Activated B cell treated with CpG ODN at 0.5 μM for 24 hours (primary cell): ENCODE measurements around the gene MYF5. TPM values are rescaled to one million over a fixed set of nuclear protein-coding genes. Genes with fewer than 3 reads are reported as not detected.

ENCODE experiments used
- ATAC-seq: fragments of 200-7000 bp; cut with Tn5 transposase; one replicate; pipeline ENCODE4 v1.10.0; 2021; ENCODE audit warnings: low read depth, mild to moderate bottlenecking, moderate library complexity
- CTCF ChIA-PET: fragments of 350-600 bp; sonication (Branson Sonifier 250); formaldehyde crosslinking; loops from one replicate; lab custom pipeline; 2021; ENCODE audit warnings: antibody characterized with exemption; lab: Charles Lee
- POLR2A ChIA-PET: fragments of 350-600 bp; sonication (Branson Sonifier 250); formaldehyde crosslinking; loops from one replicate; lab custom pipeline; 2021; ENCODE audit warnings: antibody characterized with exemption; lab: Charles Lee
- DNase-seq: peaks from one replicate; pipeline ENCODE4 v3.0.0; 2022
- H3K27ac Mint-ChIP-seq: one replicate; pipeline ENCODE4 v1.8.0; 2020; ENCODE audit warnings: mixed read lengths
- H3K27me3 Mint-ChIP-seq: one replicate; pipeline ENCODE4 v1.8.0; 2021; ENCODE audit warnings: mixed read lengths
- H3K36me3 Mint-ChIP-seq: one replicate; pipeline ENCODE4 v1.8.0; 2021; ENCODE audit warnings: low read depth, mixed read lengths
- H3K4me1 Mint-ChIP-seq: one replicate; pipeline ENCODE4 v1.8.0; 2021; ENCODE audit warnings: mixed read lengths
- H3K4me3 Mint-ChIP-seq: one replicate; pipeline ENCODE4 v1.8.0; 2020; ENCODE audit warnings: mild to moderate bottlenecking, mixed read lengths
- H3K9me3 Mint-ChIP-seq: one replicate; pipeline ENCODE4 v1.8.0; 2020; ENCODE audit warnings: mixed read lengths
- CTCF ChIP-seq: fragments of 200-600 bp; IDR thresholded peaks from one replicate; pipeline ENCODE4 v1.8.0; 2022; ENCODE audit warnings: antibody characterized with exemption, mild to moderate bottlenecking
- intact Hi-C: fragments of 100-400 bp; cut with micrococcal nuclease; formaldehyde crosslinking; loops from one replicate; pipeline ENCODE4 v1.15.1; 2024
- total RNA-seq: library from RNA; stranded (reverse); gene quantifications from 2 replicates; pipeline ENCODE4 v1.2.3, GENCODE V29; 2022

The MYF5 gene
- total RNA-seq, 1 donor from 2014 or later: not detected

- Mint-ChIP-seq H3K27ac (no peak overlapping the region), H3K36me3 (no peaks in the 10 kb centered on the region), H3K4me1 (no peaks in the 10 kb centered on the region), H3K4me3 (no peak overlapping the region), H3K9me3 (peaks cover 2% of the 10 kb centered on the region), H3K27me3 (no peaks in the 10 kb centered on the region)
- ChIA-PET CTCF (no interaction called here), POLR2A (no interaction called here)
- ATAC-seq: no peak
- intact Hi-C loops: no loop called here
- no peak for TF ChIP-seq CTCF
- no peak for DNase-seq
Observed at GRCh38 chr12:80700327-80700726, 16.4 kb upstream of the MYF5 start.

- no peak for ATAC-seq
- no peak overlapping the region for H3K4me3 Mint-ChIP-seq
Observed at GRCh38 chr12:80701388-80701787, 15.3 kb upstream of the MYF5 start.

GRCh38 chr12:80702889-80703805 lies 13.6 kb upstream of the MYF5 start:
- no peak for ATAC-seq
- CTCF ChIA-PET: no interaction called here
- Mint-ChIP-seq H3K9me3 (peaks cover 2% of the 10 kb centered on the region), H3K27ac (no peak overlapping the region), H3K27me3 (peaks cover 8% of the 10 kb centered on the region), H3K4me3 (no peak overlapping the region), H3K36me3 (no peaks in the 10 kb centered on the region), H3K4me1 (no peaks in the 10 kb centered on the region)
- no peak for DNase-seq
- no peak for TF ChIP-seq CTCF
- intact Hi-C loops: no loop called here
- POLR2A ChIA-PET: no interaction called here

More at GRCh38 chr12:80701388-80701787, 15.3 kb upstream of the MYF5 start:
- Mint-ChIP-seq H3K36me3 (no peaks in the 10 kb centered on the region), H3K27ac (no peak overlapping the region), H3K27me3 (no peaks in the 10 kb centered on the region), H3K9me3 (peaks cover 2% of the 10 kb centered on the region), H3K4me1 (no peaks in the 10 kb centered on the region)
- ChIA-PET POLR2A (no interaction called here), CTCF (no interaction called here)
- no peak for TF ChIP-seq CTCF
- intact Hi-C loops: no loop called here
- no peak for DNase-seq

- TF ChIP-seq CTCF: no peak
- no peaks in the 10 kb centered on the region for H3K36me3 Mint-ChIP-seq
- H3K9me3 Mint-ChIP-seq: no peaks in the 10 kb centered on the region
- ATAC-seq: no peak
- peaks cover 18% of the 10 kb centered on the region for H3K27me3 Mint-ChIP-seq
- peaks cover 4% of the 10 kb centered on the region for H3K4me1 Mint-ChIP-seq
- no peak overlapping the region for H3K27ac Mint-ChIP-seq
- no peak for DNase-seq
- intact Hi-C loops: no loop called here
- POLR2A ChIA-PET: no interaction called here
- H3K4me3 Mint-ChIP-seq: no peak overlapping the region
- CTCF ChIA-PET: no interaction called here
Observed at GRCh38 chr12:80704420-80704819, 12.3 kb upstream of the MYF5 start.

- Mint-ChIP-seq H3K4me1 (peaks cover 4% of the 10 kb centered on the region), H3K36me3 (no peaks in the 10 kb centered on the region), H3K4me3 (no peak within 1 kb of the TSS), H3K27me3 (peaks cover 25% of the 10 kb centered on the region), H3K27ac (no peak within 1 kb of the TSS), H3K9me3 (no peaks in the 10 kb centered on the region)
- POLR2A ChIA-PET: no interaction called here
- ATAC-seq (no peak), DNase-seq (no peak)
- TF ChIP-seq CTCF: no peak
- intact Hi-C loops: no loop called here
- CTCF ChIA-PET: no interaction called here
Observed at GRCh38 chr12:80707126-80707829, 9.4 kb upstream of the MYF5 start, which contains the start of gene MYF6. MYF6 (plus strand) TSS chr12:80707634; CDS start chr12:80707720, 86 bp downstream.
